Epithelial cell of proximal tubule (primary cell): ENCODE measurements around the gene RAB26. TPM values are rescaled to one million over a fixed set of nuclear protein-coding genes. Genes with fewer than 3 reads are reported as not detected.
A peak's percentile ranks its signal among the peaks of the same experiment; 100 is the strongest.
"Not testable (repeated sequence)": the region's sequence is repeated elsewhere in the genome, so short reads cannot be mapped to it uniquely, and the experiment has no call there.

Experiments used
- DNase-seq: peaks from one replicate; pipeline ENCODE4 v3.0.0-alpha.2; 2011; ENCODE audit warnings: low read depth
- H3K4me3 ChIP-seq: 2 replicates; pipeline ENCODE4 v1.5.1; 2011; ENCODE audit warnings: low read depth, mild to moderate bottlenecking, low read length
- total RNA-seq: library from RNA; depleted of rRNA; stranded (reverse); fragments of >200 nt; gene quantifications from 2 replicates; pipeline ENCODE4 v1.2.3, GENCODE V29; 2015
- TF ChIP-seq, protein P1 (sequence below): conservative IDR thresholded peaks from 2 replicates; pipeline ENCODE4 v1.5.1; 2012; ENCODE audit warnings: low read depth, mild to moderate bottlenecking, low read length

RAB26 gene
- total RNA-seq, 1 donor from 2014 or later, result 11.6 TPM

DNA sequence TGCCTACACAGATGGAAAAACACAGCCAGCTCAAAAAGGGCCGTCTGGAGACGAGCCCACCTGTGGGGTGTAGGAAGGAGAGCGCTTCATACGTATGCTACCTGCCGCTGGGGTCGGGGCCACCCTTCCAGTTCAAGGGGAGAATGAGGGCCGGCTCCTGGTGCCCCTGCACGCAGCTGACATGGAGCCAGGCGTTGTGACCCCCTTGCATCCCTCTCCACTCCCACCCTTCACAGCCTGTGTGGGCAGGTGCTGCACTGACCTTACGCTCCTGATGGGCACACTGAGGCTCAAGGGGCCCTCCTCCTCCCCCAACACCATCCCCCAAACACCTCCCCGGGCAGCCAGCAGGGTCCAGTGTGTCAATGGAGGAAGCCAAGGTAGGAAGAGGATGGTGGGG is 22.8 kb upstream of the RAB26 start:
- not testable (repeated sequence) for H3K4me3 ChIP-seq, DNase-seq

DNA sequence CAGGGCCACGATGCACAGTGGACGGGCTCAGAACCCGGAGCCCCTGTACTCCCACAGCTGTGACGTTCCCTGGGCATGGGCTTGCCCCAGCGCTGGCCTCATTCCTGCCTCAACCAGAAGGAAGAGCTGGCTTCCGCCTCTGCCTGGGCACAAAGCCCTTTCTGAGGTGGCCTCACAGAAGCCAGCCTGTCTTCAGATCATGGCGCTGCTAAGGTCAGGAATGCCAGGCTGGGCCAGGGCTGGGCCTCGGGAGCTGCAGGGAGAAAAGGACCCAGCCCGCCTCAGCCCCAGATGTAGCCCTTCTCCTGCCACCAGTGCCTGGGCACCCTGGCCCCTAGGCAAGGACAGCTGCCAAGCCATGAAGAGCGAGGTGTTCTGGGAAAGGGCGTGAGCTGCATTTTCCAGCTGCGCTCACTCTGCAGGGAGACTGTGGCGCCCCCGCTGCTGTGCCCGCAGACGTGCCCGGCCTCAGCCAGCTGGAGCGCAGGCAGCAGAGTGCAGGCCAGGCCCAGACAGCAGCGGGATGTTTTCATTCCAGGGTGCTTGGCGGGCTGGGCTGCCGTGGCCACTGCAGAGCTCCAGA is 22.2 kb upstream of the RAB26 start:
- H3K4me3 ChIP-seq, DNase-seq: not testable (repeated sequence)

DNA sequence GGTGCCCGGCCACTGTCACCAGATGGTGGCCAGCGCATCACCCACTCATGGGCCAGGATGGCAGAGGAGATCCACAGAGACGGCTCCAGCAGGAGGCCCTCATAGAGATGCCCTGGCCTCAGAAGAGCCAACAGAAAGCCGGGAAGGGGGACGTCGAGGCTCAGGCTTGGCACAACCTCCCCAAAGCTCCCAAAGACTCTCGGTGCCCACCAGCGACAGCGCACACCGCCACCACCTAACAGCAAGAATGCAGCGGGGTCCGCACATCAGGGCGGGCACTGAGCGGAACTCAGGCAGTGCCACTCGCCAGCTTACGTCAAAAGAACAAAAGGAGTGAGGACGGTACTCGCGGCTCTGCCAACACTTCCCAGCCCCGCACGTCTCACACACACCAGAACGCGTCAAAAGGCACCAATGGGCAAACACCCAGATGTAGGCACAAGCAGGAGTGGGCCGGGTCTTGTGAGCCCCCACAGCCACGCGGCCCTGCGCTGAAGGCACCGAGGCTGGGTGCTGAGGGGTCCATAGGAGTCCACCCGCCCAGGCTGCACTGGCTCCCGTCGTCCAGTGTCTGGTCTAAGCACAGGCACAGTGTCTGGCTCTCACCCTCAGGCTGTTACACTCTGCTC is 21.4 kb upstream of the RAB26 start:
- not testable (repeated sequence) for DNase-seq

DNA sequence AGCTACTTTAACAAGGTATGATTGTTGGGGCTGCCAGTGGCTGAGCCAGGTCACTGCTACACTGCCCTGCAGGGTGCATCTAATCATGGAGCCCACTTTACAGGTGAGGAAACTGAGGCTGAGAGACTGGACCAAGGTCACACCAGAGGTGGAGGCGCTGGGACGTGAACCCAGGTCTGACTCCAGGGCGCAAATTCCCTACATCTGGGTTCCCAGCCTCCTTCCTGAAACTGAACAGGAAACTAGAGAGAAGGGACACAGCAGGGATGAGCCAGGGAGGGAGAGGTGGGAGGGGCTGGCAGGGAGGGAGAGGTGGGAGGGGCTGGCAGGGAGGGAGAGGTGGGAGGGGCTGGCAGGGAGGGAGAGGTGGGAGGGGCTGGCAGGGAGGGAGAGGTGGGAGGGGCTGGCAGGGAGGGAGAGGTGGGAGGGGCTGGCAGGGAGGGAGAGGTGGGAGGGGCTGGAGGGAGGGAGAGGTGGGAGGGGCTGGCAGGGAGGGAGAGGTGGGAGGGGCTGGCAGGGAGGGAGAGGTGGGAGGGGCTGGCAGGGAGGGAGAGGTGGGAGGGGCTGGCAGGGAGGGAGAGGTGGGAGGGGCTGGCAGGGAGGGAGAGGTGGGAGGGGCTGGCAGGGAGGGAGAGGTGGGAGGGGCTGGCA is 20.7 kb upstream of the RAB26 start:
- not testable (repeated sequence) for DNase-seq, H3K4me3 ChIP-seq

More for the DNA sequence above, 21.4 kb upstream of the RAB26 start:
- not testable (repeated sequence) for H3K4me3 ChIP-seq

DNA sequence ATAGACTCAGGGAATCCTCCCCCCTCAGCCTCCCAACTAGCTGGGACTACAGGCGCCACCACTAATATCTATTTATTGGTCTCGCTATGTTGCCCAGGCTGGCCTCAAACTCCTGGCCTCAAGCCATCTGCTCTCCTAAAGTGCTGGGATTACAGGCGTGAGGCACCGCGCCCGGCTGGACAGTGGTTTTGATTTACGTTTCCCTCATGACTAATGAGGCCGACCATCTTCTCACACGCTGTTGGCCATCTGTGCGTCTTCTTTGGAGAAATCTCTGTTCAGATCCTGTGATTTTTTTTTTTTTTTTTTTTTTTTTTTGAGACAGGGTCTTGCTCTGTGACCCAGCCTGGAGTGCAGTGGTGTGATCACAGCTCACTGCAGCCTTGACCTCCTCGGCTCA is 19.2 kb upstream of the RAB26 start:
- H3K4me3 ChIP-seq, DNase-seq: not testable (repeated sequence)

DNA sequence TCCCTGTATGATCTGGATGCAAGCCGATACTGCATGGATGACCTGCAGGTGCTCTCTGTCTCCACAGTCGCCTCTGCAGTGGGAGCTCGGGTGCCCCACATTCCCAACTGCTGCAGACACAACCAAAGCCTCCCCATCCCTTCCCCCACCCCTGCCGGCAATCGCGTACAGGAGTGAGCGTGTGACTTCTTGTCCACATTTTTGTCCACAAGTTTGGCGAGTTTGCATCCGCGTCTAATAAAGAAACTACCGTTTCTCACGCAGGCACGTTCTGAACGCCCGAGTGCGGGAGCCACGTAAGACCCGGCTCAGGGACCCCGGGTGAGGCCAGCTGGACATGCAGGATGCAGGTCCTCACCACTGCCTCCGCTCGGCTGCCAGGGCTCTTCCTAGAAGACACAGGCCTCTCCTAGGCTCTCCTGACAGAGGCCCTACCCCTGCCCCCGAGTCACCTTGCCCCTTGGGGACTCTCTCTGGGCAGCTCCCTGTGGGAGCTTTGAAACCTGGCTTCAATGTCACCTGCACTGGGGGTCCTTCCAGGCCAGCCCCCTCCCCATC is 18.5 kb upstream of the RAB26 start:
- H3K4me3 ChIP-seq, DNase-seq: not testable (repeated sequence)

DNA sequence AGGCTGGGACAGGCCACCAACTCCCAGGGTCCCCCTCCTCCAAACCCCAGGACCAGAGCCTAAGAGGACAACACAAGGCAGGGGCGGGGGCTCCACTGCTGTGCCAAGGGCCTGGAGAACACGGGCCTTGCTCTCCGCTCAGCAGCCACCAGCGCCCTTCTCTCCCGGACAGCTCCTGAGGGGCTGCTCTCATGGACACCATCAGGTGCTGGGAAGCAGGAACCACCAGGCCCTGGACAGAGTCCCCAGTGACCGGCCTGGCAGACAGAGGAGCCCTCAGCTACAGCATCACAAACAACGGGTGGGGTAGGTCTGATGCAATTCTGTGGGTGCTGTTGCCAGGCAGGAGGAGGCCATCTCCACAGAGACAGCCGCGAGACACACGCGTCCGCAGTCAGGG is 14.6 kb upstream of the RAB26 start:
- not testable (repeated sequence) for DNase-seq, H3K4me3 ChIP-seq

DNA sequence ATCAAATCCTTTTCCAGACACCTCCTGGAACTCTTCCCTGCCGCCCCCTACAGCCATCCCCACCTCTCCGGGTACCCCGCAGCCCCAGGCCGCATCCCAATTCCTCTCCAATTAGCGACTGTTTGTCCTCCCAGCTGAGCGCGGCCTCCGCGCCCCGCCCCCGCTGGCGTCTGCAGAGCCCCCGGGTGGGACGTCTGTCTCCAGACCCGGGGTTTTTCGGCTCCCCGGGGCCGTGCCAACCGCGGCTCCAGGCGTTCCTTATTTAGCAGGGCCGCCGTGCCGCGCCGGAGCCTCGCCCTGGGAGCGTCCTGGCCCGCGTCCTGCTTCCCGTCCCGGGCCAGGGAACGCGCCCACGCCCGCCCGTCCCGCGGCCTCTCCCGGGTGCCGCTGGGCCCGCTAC is 13.4 kb upstream of the RAB26 start:
- not testable (repeated sequence) for DNase-seq
- peak overlapping the region; percentile 55 for H3K4me3 ChIP-seq

DNA sequence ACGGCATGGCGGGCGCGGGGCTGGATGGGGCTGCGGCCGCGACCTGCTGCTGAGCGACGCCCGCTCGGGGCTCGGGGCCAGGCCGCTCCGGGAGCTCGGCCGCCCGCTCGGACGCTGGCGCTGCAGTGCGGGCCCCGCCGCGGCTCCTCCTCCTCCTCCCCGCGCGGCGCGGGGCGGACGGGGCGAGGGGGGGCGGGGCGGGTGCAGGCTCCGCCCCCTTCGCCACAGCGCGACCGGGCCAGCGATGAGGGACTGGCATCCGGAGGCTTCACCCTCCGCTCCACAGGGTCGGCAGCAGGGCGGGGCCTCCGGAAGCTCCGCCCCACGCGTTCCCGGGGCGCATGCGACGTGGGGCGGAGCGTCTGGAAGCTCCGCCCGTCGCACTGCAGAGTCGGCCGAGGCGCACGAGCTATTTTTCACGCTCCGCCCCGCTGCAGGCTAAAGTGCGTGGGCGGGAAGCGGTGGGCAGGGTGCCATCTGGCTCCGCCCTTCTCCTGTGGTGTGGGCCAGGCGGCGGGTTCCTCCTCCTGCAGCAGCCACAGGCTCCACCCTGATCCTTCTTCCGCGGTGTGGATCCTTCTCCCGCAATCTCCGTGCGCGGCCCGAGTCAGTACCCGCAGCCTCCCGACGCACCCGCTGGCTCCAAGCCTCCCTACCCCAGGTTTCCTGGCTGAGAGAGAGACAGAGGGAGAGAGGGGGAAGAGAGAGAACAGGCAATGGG is 12.5 kb upstream of the RAB26 start, which contains the start of gene PKD1:
PKD1 (minus strand) TSS at position 129 of the 721 bp plus-strand sequence. CDS start 209 bp downstream, outside the sequence.
- not testable (repeated sequence) for DNase-seq
- H3K4me3 ChIP-seq, result peak within 1 kb of the TSS; percentile 55

DNA sequence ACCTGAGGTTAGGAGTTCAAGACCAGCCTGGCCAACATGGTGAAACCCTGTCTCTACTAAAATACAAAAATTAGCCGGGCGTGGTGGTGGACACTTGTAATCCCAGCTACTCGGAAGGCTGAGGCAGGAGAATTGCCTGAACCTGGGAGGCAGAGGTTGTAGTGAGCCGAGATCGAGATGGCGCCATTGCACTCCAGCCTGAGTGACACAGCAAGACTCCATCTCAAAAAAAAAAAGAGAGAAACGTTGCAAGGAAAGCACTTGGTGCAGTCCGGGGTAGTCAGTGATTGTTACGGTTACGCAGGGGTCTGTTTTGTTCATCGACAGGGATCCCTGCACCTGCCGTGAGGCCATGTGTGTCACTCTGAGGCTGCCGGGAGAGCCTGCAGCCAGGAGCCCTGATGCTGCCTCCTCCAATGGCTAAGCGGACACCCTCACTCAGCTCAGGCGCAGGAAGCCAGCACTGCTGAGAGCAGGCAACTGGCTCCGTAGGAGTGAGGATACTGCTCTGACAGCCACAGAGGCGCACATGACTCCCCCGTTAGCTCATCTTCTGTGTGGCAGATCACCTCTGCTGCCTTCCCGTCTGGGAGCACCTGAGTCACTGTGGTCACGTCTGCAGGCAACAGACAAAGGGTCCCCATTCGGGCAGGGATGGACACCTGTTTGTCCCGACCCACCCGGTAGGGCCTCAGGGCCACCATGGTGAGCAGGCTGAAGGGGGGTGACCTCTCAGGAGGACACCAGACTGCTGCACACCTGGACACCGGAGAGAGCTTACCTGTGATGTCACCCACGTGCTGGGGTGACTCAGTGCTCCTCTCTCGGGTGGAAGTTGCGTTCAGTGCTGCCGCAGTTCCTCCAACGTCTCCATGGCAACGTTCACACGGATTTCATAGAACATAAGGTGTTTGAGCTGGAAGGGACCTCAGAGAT is 5.2 kb upstream of the RAB26 start:
- no peak for DNase-seq

DNA sequence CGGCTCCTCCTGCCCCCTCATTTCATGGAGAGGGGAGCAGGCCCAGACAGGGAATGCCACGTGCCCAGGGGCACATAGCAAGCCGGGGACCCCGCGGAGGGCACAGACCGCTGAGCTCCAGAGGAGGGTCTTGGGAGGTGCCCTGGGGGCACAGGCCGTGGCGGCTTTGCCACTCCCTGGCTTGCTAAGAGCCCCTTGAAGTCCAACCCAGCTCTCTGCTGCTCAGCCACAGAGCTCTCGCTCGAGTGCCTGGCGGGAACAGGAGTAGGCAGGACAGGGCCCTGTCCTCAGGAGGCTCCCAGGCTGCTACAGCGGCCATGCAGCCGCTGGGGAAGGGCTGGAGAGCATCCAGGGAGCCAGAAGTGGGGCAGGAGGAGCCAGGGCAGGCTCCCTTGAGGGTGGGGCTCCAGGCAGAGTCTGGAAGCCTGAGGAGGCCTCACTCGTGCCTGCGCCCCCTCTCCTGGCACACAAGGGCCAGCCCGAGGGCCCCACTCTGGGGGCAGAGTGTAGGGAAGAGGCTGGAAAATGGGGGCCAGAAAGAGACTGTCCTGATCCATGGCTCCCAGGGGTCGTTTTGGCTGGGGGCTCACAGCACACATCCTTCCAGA is 4.4 kb upstream of the RAB26 start:
- no peak for DNase-seq
- no peak overlapping the region for H3K4me3 ChIP-seq
- TF ChIP-seq, protein P1, sequence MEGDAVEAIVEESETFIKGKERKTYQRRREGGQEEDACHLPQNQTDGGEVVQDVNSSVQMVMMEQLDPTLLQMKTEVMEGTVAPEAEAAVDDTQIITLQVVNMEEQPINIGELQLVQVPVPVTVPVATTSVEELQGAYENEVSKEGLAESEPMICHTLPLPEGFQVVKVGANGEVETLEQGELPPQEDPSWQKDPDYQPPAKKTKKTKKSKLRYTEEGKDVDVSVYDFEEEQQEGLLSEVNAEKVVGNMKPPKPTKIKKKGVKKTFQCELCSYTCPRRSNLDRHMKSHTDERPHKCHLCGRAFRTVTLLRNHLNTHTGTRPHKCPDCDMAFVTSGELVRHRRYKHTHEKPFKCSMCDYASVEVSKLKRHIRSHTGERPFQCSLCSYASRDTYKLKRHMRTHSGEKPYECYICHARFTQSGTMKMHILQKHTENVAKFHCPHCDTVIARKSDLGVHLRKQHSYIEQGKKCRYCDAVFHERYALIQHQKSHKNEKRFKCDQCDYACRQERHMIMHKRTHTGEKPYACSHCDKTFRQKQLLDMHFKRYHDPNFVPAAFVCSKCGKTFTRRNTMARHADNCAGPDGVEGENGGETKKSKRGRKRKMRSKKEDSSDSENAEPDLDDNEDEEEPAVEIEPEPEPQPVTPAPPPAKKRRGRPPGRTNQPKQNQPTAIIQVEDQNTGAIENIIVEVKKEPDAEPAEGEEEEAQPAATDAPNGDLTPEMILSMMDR, result no peak

More for the DNA sequence above, 5.2 kb upstream of the RAB26 start:
- no peak overlapping the region for H3K4me3 ChIP-seq
- TF ChIP-seq, protein P1, result no peak
